HepG2 (cell line): ENCODE results near the gene ARPP21. TPM values are rescaled to one million over a fixed set of nuclear protein-coding genes. Genes with fewer than 3 reads are reported as not detected.

Experiments used
- ATAC-seq: fragments of 200-7000 bp; cut with Tn5 transposase; 3 replicates; pipeline ENCODE4 v1.9.1; 2020; ENCODE audit warnings: mild to moderate bottlenecking, moderate library complexity
- BruUV-seq: library from RNA; stranded (reverse); fragments of 400-500 nt; replicated peaks from 2 replicates; lab custom pipeline; 2021; lab: Mats Ljungman, UMichigan
- CTCF ChIA-PET: fragments of 300-600 bp; formaldehyde crosslinking; extraction: SDS; loops from one replicate; lab custom pipeline; 2021; ENCODE audit warnings: low total read pairs, inconsistent platforms, low intra/inter-chr PET ratio; lab: Yijun Ruan, JAX
- POLR2A ChIA-PET: fragments of 350-600 bp; sonication (Branson Sonifier 250); formaldehyde crosslinking; loops from one replicate; lab custom pipeline; 2020; ENCODE audit warnings: antibody characterized with exemption, inconsistent platforms; lab: Yijun Ruan, JAX
- DNase-seq: peaks from one replicate; pipeline ENCODE4 v3.0.0-alpha.2; 2015; ENCODE audit warnings: low spot score
- FAIRE-seq: peaks from 3 replicates; lab custom pipeline; 2011; peaks lifted over from hg19 to GRCh38; lab: Jason Lieb, UNC
- H2AFZ ChIP-seq: one replicate; pipeline ENCODE4 v1.6.1; 2011; ENCODE audit warnings: low read length, inconsistent platforms
- H3K27ac ChIP-seq: fragments of 300-600 bp; 3 replicates; pipeline ENCODE4 v1.8.0; 2011; ENCODE audit warnings: mixed run types, mild to moderate bottlenecking, mixed read lengths, low read length, inconsistent platforms; ENCODE audit not compliant: insufficient read depth; ENCODE audit errors: extremely low read length
- H3K27me3 ChIP-seq, 2 experiments: fragments of 200-600 bp in 1 of 2; 2 replicates in 1 of 2; 3 replicates in 1 of 2; pipeline versions ENCODE4 v1.6.0 to v1.8.0; 2011; ENCODE audit warnings: low read length in 2 of 2, mild to moderate bottlenecking in 2 of 2, moderate library complexity in 2 of 2, inconsistent platforms in 1 of 2; ENCODE audit not compliant: insufficient read depth in 2 of 2, control insufficient read depth in 1 of 2
- H3K36me3 ChIP-seq, 2 experiments: fragments of 200-600 bp in 1 of 2; replicated peaks in 1 of 2; 2 replicates in 1 of 2; 3 replicates in 1 of 2; pipeline versions ENCODE4 v1.5.1 to v1.8.0; 2011; ENCODE audit warnings: low read length in 2 of 2, inconsistent platforms in 1 of 2; ENCODE audit not compliant: insufficient read depth in 2 of 2, control insufficient read depth in 1 of 2
- H3K4me1 ChIP-seq: 2 replicates; pipeline ENCODE4 v1.5.1; 2012; ENCODE audit warnings: low read length, inconsistent platforms; ENCODE audit not compliant: insufficient read depth
- H3K4me2 ChIP-seq: 2 replicates; pipeline ENCODE4 v1.6.0; 2011; ENCODE audit warnings: low read depth, low read length, inconsistent platforms
- H3K4me3 ChIP-seq, 3 experiments: fragments of 200-600 bp in 1 of 3; sonication (generic), shearing (Covaris generic) in 1 of 3; replicated peaks in 1 of 3; 2 replicates each; pipeline ENCODE4 v1.5.1; 2011 to 2016; ENCODE audit warnings: low read length in 3 of 3, inconsistent platforms in 2 of 3, low read depth in 2 of 3, mild to moderate bottlenecking in 2 of 3, control low read depth in 1 of 3, mixed read lengths in 1 of 3; ENCODE audit not compliant: insufficient read depth in 1 of 3
- H3K79me2 ChIP-seq: one replicate; pipeline ENCODE4 v1.6.1; 2011; ENCODE audit warnings: low read length, inconsistent platforms; ENCODE audit not compliant: insufficient read depth
- H3K9ac ChIP-seq: 2 replicates; pipeline ENCODE4 v1.6.0; 2011; ENCODE audit warnings: mild to moderate bottlenecking, low read depth, low read length, inconsistent platforms; ENCODE audit not compliant: insufficient read depth
- H3K9me3 ChIP-seq: 2 replicates; pipeline ENCODE4 v1.5.1; 2012; ENCODE audit warnings: mild to moderate bottlenecking, low read length
- H4K20me1 ChIP-seq: 2 replicates; pipeline ENCODE4 v1.6.0; 2011; ENCODE audit warnings: inconsistent platforms, mild to moderate bottlenecking, low read length, moderate library complexity; ENCODE audit not compliant: insufficient read depth
- FIP1L1 ChIP-seq: fragments of 200-400 bp; formaldehyde crosslinking; IDR thresholded peaks from 2 replicates; pipeline ENCODE4 v1.6.1; 2018; ENCODE audit warnings: low read depth, mild to moderate bottlenecking, low read length, moderate library complexity, borderline replicate concordance; ENCODE audit not compliant: insufficient read depth
- NAIF1 ChIP-seq: sonication (generic); formaldehyde crosslinking; IDR thresholded peaks from 2 replicates; pipeline ENCODE4 v1.5.0; 2020; ENCODE audit warnings: mild to moderate bottlenecking, missing genetic modification reagents, borderline replicate concordance
- POLR2AphosphoS5 ChIP-seq: IDR thresholded peaks from 2 replicates; pipeline ENCODE4 v1.6.1; 2012; ENCODE audit warnings: low read depth, low read length
- SP1 ChIP-seq, 2 experiments: fragments of 450-650 bp in 1 of 2; sonication (generic) in 1 of 2; formaldehyde crosslinking in 1 of 2; IDR thresholded peaks; 2 replicates each; pipeline versions ENCODE4 v1.4.0 to v1.6.1; 2016 to 2020; ENCODE audit warnings: missing genetic modification reagents in 1 of 2
- STAG1 ChIP-seq: sonication (generic); formaldehyde crosslinking; IDR thresholded peaks from 2 replicates; pipeline ENCODE4 v1.4.0; 2020; ENCODE audit warnings: missing genetic modification reagents
- TAF1 ChIP-seq: sonication (generic); formaldehyde crosslinking; IDR thresholded peaks from 2 replicates; pipeline ENCODE4 v1.4.0; 2020; ENCODE audit warnings: missing genetic modification reagents
- ZNF136 ChIP-seq: sonication (generic); formaldehyde crosslinking; IDR thresholded peaks from 2 replicates; pipeline ENCODE4 v1.8.1; 2022; ENCODE audit warnings: low read depth, mild to moderate bottlenecking, moderate library complexity, missing genetic modification reagents
- ZNF34 ChIP-seq: sonication (generic); formaldehyde crosslinking; IDR thresholded peaks from 2 replicates; pipeline ENCODE4 v1.4.0; 2020; ENCODE audit warnings: mild to moderate bottlenecking, missing genetic modification reagents, borderline replicate concordance
- ZNF549 ChIP-seq: sonication (generic); formaldehyde crosslinking; IDR thresholded peaks from 2 replicates; pipeline ENCODE4 v1.5.0; 2020; ENCODE audit warnings: missing genetic modification reagents
- ZNF577 ChIP-seq: sonication (generic); formaldehyde crosslinking; IDR thresholded peaks from 2 replicates; pipeline ENCODE4 v1.4.0; 2020; ENCODE audit warnings: mild to moderate bottlenecking, low read depth, missing genetic modification reagents, borderline replicate concordance
- ZNF629 ChIP-seq: sonication (generic); formaldehyde crosslinking; conservative IDR thresholded peaks from 2 replicates; pipeline ENCODE4 v1.5.0; 2020; ENCODE audit warnings: missing genetic modification reagents
- WGBS: methylation state at CpG from one replicate; pipeline ENCODE4 v1.1.6; 2017; ENCODE audit warnings: low lambda C conversion rate; 5-methylcytosine and 5-hydroxymethylcytosine counted together
- in situ Hi-C: cut with HindIII; loops from 2 replicates; pipeline ENCODE4 v1.10.0; 2017; ENCODE audit warnings: low pct_unique_long_range_greater_than_20kb; ENCODE audit not compliant: extremely low pct_ligation_motif_present
- intact Hi-C: fragments of 100-400 bp; cut with micrococcal nuclease; formaldehyde crosslinking; loops from one replicate; pipeline ENCODE4 v1.10.0; 2022; ENCODE audit not compliant: unreplicated experiment
- polyA plus RNA-seq, 8 experiments: library from polyadenylated mRNA; depleted of rRNA in 3 of 8; stranded (reverse) in 7 of 8; unstranded in 1 of 8; fragments of >200 nt; fragmentation: Illumina TruSeq in 4 of 8; extraction: Trizol in 4 of 8; gene quantifications; 2 replicates each; pipeline versions ENCODE4 v1.2.1 to v1.2.3, GENCODE V29; 2011 to 2016; ENCODE audit warnings: low read depth in 4 of 8, missing spikeins in 1 of 8, mixed read lengths in 1 of 8; ENCODE audit not compliant: insufficient read depth in 1 of 8
- total RNA-seq, 5 experiments: library from RNA; depleted of rRNA; stranded (reverse); fragments of >200 nt; fragmentation: Illumina TruSeq; extraction: Trizol; gene quantifications; 2 replicates each; pipeline ENCODE4 v1.2.3, GENCODE V29; 2016; ENCODE audit warnings: low read depth in 1 of 5
- TF ChIP-seq, protein P1 (sequence below): sonication (generic); formaldehyde crosslinking; IDR thresholded peaks from 2 replicates; pipeline ENCODE4 v1.5.0; 2020; ENCODE audit warnings: mild to moderate bottlenecking, missing genetic modification reagents, borderline replicate concordance
- TF ChIP-seq, protein P2 (sequence below): sonication (generic); formaldehyde crosslinking; IDR thresholded peaks from 2 replicates; pipeline ENCODE4 v1.8.0; 2022; ENCODE audit warnings: mild to moderate bottlenecking, missing genetic modification reagents; ENCODE audit not compliant: insufficient replicate concordance
- TF ChIP-seq, protein P3 (sequence below): sonication (generic); formaldehyde crosslinking; IDR thresholded peaks from 2 replicates; pipeline ENCODE4 v1.4.0; 2020; ENCODE audit warnings: mild to moderate bottlenecking, missing genetic modification reagents

ARPP21 gene
- total and polyA plus RNA-seq, 2 of the 13 experiments (the other 11 are each of a cell fraction or from before 2014, with no cell fraction given): not detected

DNA sequence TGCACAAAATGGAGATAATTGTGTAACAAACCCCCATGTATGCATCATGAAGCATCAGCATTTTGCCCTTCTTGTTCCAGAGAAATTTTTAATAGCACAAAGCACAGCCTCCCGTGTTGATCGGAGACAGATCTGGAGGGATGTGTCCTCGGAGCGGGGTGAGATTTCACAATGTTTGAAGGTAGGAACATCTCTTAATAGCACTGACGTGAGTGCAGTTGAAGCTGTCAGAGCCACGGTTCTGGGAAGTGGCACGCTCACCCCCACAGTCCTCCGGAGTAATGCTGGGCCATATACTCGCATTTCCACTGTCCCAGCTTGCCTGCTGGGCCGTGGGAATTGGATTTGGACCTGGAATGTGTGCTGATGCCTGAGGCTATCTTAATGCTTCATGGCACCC lies 24.1 kb downstream of the ARPP21 start:
- FAIRE-seq: no peak
- in situ Hi-C loops (no loop called here), intact Hi-C loops (no loop called here)
- POLR2A ChIA-PET: no interaction called here
- H3K4me2 ChIP-seq: no peak overlapping the region
- H3K36me3 ChIP-seq: no peaks in the 10 kb centered on the region
- TF ChIP-seq, protein P1, sequence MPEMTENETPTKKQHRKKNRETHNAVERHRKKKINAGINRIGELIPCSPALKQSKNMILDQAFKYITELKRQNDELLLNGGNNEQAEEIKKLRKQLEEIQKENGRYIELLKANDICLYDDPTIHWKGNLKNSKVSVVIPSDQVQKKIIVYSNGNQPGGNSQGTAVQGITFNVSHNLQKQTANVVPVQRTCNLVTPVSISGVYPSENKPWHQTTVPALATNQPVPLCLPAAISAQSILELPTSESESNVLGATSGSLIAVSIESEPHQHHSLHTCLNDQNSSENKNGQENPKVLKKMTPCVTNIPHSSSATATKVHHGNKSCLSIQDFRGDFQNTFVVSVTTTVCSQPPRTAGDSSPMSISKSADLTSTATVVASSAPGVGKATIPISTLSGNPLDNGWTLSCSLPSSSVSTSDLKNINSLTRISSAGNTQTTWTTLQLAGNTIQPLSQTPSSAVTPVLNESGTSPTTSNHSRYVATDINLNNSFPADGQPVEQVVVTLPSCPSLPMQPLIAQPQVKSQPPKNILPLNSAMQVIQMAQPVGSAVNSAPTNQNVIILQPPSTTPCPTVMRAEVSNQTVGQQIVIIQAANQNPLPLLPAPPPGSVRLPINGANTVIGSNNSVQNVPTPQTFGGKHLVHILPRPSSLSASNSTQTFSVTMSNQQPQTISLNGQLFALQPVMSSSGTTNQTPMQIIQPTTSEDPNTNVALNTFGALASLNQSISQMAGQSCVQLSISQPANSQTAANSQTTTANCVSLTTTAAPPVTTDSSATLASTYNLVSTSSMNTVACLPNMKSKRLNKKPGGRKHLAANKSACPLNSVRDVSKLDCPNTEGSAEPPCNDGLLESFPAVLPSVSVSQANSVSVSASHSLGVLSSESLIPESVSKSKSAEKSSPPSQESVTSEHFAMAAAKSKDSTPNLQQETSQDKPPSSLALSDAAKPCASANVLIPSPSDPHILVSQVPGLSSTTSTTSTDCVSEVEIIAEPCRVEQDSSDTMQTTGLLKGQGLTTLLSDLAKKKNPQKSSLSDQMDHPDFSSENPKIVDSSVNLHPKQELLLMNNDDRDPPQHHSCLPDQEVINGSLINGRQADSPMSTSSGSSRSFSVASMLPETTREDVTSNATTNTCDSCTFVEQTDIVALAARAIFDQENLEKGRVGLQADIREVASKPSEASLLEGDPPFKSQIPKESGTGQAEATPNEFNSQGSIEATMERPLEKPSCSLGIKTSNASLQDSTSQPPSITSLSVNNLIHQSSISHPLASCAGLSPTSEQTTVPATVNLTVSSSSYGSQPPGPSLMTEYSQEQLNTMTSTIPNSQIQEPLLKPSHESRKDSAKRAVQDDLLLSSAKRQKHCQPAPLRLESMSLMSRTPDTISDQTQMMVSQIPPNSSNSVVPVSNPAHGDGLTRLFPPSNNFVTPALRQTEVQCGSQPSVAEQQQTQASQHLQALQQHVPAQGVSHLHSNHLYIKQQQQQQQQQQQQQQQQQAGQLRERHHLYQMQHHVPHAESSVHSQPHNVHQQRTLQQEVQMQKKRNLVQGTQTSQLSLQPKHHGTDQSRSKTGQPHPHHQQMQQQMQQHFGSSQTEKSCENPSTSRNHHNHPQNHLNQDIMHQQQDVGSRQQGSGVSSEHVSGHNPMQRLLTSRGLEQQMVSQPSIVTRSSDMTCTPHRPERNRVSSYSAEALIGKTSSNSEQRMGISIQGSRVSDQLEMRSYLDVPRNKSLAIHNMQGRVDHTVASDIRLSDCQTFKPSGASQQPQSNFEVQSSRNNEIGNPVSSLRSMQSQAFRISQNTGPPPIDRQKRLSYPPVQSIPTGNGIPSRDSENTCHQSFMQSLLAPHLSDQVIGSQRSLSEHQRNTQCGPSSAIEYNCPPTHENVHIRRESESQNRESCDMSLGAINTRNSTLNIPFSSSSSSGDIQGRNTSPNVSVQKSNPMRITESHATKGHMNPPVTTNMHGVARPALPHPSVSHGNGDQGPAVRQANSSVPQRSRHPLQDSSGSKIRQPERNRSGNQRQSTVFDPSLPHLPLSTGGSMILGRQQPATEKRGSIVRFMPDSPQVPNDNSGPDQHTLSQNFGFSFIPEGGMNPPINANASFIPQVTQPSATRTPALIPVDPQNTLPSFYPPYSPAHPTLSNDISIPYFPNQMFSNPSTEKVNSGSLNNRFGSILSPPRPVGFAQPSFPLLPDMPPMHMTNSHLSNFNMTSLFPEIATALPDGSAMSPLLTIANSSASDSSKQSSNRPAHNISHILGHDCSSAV (CRISPR knock-in tag): no peak
- TF ChIP-seq ZNF136 (CRISPR knock-in tag) (no peak), ZNF549 (CRISPR knock-in tag) (no peak), ZNF629 (no peak), POLR2AphosphoS5 (no peak), FIP1L1 (no peak), NAIF1 (CRISPR knock-in tag) (no peak), STAG1 (no peak), ZNF34 (CRISPR knock-in tag) (no peak), TAF1 (no peak), SP1 (IDR thresholded peaks at IDR 0.05) (no peak), SP1 (CRISPR knock-in tag; IDR thresholded peaks at IDR 0.05) (no peak), ZNF577 (CRISPR knock-in tag) (no peak)
- TF ChIP-seq, protein P2, sequence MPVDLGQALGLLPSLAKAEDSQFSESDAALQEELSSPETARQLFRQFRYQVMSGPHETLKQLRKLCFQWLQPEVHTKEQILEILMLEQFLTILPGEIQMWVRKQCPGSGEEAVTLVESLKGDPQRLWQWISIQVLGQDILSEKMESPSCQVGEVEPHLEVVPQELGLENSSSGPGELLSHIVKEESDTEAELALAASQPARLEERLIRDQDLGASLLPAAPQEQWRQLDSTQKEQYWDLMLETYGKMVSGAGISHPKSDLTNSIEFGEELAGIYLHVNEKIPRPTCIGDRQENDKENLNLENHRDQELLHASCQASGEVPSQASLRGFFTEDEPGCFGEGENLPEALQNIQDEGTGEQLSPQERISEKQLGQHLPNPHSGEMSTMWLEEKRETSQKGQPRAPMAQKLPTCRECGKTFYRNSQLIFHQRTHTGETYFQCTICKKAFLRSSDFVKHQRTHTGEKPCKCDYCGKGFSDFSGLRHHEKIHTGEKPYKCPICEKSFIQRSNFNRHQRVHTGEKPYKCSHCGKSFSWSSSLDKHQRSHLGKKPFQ (CRISPR knock-in tag): no peak
- TF ChIP-seq, protein P3, sequence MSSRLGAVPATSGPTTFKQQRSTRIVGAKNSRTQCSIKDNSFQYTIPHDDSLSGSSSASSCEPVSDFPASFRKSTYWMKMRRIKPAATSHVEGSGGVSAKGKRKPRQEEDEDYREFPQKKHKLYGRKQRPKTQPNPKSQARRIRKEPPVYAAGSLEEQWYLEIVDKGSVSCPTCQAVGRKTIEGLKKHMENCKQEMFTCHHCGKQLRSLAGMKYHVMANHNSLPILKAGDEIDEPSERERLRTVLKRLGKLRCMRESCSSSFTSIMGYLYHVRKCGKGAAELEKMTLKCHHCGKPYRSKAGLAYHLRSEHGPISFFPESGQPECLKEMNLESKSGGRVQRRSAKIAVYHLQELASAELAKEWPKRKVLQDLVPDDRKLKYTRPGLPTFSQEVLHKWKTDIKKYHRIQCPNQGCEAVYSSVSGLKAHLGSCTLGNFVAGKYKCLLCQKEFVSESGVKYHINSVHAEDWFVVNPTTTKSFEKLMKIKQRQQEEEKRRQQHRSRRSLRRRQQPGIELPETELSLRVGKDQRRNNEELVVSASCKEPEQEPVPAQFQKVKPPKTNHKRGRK (CRISPR knock-in tag): no peak
- TF ChIP-seq, all 625 proteins: peak for 0
- Histone ChIP-seq H3K9ac (no peak overlapping the region), H3K27me3 (no peaks in the 10 kb centered on the region), H3K27ac (no peak overlapping the region), H3K79me2 (no peaks in the 10 kb centered on the region), H3K4me1 (no peaks in the 10 kb centered on the region), H3K9me3 (no peaks in the 10 kb centered on the region), H2AFZ (no peak overlapping the region), H3K4me3 (no peak overlapping the region), H4K20me1 (no peaks in the 10 kb centered on the region)
- CTCF ChIA-PET: no interaction called here
- no peak for ATAC-seq
- BruUV-seq: no TSS peak
- no peak for DNase-seq
- 18% methylated on average over 8 of the region's 10 CpGs for WGBS
